Retinal pigment epithelial cell (primary cell): Measurements from ENCODE around the gene ATP5MC2.

Source experiments
- DNase-seq: peaks from one replicate; pipeline ENCODE4 v3.0.0-alpha.2; 2010; ENCODE audit warnings: low read depth
- H3K4me3 ChIP-seq: 2 replicates; pipeline ENCODE4 v1.5.1; 2011; ENCODE audit warnings: mild to moderate bottlenecking, low read length, control low read depth, moderate library complexity
- TF ChIP-seq, protein P1 (sequence below): conservative IDR thresholded peaks from 2 replicates; pipeline ENCODE4 v1.5.1; 2011; ENCODE audit warnings: low read depth, low read length, control low read depth, inconsistent platforms

ATP5MC2 gene

DNA sequence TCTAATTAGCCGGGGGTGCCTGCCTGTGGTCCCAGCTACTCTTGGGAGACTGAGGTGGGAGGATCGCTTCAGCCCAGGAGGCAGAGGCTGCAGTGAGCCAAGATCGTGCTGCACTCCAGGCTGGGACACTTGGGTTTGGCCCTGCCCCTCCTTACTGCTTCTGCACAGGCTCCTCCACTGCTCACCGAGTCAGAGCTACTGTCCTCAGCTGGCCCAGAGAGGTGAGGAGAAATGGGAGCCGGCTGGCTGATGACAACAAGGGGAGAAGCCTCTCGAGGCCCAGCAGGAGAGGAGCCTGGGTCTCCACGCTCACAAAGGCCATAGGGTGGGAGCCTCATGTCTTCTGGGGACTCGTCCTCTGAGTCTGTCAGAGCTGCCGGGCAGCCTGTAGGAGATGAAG is 37.6 kb upstream of the ATP5MC2 start:
- DNase-seq = no peak
- TF ChIP-seq, protein P1, sequence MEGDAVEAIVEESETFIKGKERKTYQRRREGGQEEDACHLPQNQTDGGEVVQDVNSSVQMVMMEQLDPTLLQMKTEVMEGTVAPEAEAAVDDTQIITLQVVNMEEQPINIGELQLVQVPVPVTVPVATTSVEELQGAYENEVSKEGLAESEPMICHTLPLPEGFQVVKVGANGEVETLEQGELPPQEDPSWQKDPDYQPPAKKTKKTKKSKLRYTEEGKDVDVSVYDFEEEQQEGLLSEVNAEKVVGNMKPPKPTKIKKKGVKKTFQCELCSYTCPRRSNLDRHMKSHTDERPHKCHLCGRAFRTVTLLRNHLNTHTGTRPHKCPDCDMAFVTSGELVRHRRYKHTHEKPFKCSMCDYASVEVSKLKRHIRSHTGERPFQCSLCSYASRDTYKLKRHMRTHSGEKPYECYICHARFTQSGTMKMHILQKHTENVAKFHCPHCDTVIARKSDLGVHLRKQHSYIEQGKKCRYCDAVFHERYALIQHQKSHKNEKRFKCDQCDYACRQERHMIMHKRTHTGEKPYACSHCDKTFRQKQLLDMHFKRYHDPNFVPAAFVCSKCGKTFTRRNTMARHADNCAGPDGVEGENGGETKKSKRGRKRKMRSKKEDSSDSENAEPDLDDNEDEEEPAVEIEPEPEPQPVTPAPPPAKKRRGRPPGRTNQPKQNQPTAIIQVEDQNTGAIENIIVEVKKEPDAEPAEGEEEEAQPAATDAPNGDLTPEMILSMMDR = no peak
- H3K4me3 ChIP-seq = no peak overlapping the region

DNA sequence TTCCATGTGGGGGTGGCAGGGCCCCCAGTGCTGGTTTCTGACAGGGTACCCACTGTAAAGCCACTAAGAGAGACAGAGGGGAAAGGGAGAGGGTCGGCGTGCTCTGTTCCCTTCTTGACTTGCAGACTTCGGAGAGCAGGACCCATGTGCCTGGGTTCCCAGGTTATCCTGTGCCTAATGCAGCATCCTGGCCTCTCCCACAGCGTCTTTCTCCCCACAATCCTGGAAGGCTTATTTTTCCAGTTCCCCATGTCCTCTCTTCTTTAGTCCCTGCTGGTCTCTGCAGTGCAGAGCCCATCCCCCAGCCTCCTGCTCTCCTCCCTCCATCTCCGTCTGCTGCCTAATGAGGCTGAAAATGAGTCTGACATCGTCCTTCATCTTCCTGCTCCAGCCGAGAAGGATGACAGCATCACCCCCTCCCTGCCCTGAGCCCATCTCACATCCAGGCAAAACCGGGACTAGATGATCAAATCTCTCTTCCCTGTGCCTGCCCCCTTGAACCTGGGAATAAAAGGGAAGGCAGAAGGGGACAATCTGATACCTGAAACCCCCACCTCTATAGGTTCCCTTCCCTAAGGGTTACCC is 36.3 kb upstream of the ATP5MC2 start:
- no peak overlapping the region for H3K4me3 ChIP-seq
- DNase-seq = no peak
- TF ChIP-seq, protein P1 = no peak

DNA sequence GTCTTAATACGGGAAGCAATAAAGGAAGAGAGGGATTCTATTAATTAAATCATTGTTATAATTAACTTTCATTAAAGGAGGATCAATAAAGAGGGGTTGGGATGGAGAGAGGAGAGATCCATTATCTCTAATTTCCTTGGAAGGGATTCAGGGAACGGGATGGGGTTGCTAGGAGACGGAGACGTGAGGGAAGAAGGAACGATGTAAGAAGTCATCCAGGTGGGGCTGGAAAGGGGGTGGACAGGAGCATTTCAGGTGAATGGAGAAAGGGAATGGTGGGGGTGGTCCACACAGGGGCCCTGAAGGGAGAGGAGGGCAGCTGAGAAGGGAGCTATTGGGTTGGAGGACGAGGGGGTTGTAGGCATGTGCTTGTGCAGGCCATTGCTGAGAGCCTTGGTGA is 34.2 kb upstream of the ATP5MC2 start:
- H3K4me3 ChIP-seq = no peak overlapping the region
- TF ChIP-seq, protein P1 = no peak
- no peak for DNase-seq

DNA sequence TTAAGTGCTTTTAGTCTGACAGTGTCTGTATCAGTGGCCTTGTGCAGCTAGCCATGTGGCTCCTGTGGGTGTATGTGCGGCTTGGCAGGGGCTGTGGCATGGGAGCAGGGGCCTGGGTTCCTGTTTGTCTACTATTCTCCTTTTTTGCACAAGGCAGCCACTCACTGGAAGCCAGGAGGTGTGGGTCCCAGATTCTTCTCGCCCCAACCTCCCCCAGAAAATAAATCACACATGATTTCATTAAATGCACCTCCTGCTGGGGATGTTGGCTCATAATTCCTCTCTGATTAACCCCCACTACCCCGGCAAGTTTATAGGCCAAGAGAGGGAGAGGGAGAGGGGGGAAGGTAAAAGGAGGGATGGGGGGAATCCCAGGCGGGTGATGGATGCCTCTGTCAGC is 33.8 kb upstream of the ATP5MC2 start:
- TF ChIP-seq, protein P1 = no peak
- H3K4me3 ChIP-seq = no peak overlapping the region
- no peak for DNase-seq

DNA sequence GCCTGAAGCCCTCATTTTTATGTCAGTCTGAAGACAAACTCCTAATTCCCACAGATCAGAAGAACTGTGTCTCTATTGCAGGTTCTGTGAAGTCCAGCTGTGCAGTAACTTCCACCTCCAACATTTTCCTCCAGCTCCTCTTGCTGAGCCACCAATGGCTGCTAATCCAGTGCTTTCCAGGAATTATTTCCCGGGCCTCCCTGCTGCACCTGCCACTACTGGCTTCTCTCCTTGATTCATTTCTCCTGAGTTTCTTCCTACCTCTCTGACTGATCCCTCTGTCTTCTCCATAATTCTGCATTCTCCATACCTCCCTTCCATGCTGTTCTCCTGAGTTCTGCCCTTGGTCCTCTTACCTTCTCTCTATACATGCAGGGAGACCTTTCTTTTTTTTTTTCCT is 30.2 kb upstream of the ATP5MC2 start:
- H3K4me3 ChIP-seq = no peak overlapping the region
- no peak for DNase-seq
- TF ChIP-seq, protein P1 = no peak

DNA sequence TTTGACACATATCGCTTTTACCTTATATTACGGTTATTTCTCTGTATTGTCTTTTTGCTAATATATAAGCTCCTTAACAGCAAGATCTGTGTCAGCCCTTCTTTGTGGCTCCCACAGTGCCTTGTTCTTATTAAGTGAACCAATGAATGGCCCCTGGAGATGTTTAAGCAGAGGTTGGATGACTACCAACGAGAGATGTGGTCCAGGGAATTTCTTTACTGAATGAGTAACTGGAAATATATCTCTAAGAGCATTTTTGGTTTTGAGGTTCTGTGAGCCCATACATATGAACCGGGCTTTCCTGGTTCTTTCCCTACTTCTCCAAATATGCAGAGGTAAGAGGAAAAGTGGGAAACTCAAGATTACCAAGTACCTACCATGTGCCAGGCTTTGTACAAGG is 27.9 kb upstream of the ATP5MC2 start:
- no peak for DNase-seq
- no peak overlapping the region for H3K4me3 ChIP-seq
- TF ChIP-seq, protein P1 = no peak

DNA sequence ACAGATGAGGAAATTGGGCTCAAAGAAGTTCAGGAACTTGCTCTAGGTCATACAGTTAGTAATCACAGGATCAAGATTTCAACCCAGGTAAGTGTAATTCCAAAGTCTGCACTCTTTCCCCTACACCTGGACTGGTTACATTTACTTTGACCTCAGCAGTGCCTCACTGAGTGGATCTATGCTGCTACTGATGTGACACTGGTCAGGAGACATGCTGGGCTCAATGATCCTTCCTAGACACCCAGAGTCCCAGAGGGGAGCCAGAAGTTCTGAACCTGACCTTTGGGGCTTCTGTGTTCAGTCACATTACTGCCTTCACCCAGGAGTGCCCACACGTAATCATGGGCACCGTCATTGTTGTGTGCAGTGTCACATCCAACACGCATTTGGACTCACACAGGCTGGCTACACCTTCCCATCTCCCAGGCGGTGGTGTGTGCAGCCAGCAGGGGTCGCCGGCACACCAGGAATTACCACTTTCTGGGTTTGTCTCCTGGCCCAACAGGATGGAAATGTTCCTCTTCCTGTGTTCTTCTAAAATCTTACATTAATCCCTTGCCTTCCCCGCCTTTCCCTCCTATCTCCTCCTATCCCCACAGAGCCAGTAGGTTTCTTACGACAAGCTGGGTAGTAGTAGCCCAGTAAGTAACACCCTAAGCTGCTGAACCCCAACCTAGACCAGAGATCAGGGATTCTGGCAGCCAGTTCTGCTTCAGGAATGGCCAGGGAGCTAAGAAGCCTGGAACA is 25.8 kb upstream of the ATP5MC2 start:
- no peak for DNase-seq
- TF ChIP-seq, protein P1 = peak; percentile 93
- no peak overlapping the region for H3K4me3 ChIP-seq
